Measurements from ENCODE around the gene SPATA13. TPM values are rescaled to one million over a fixed set of nuclear protein-coding genes. Genes with fewer than 3 reads are reported as not detected.
"Not testable (repeated sequence)": the region's sequence is repeated elsewhere in the genome, so short reads cannot be mapped to it uniquely, and the experiment has no call there.

The SPATA13 gene
- total RNA-seq, 1 experiment from 2014 or later, result 4.4 TPM

- no peak for DNase-seq (ENCODE audit: extremely low read depth, low read depth)
Measured at GRCh38 chr13:24192057-24192810, 31.7 kb downstream of the SPATA13 start.

GRCh38 chr13:24192811-24193162, 32.3 kb downstream of the SPATA13 start:
- DNase-seq (ENCODE audit: extremely low read depth, low read depth), result no peak

GRCh38 chr13:24194447-24194846, 33.9 kb downstream of the SPATA13 start:
- no peak for DNase-seq (ENCODE audit: extremely low read depth, low read depth)

- no peak for DNase-seq (ENCODE audit: extremely low read depth, low read depth)
Measured at GRCh38 chr13:24195626-24196025, 35.1 kb downstream of the SPATA13 start.

GRCh38 chr13:24196593-24197197, 36.2 kb downstream of the SPATA13 start:
- no peak for DNase-seq (ENCODE audit: extremely low read depth, low read depth)

GRCh38 chr13:24199016-24199415, 38.5 kb downstream of the SPATA13 start:
- DNase-seq (ENCODE audit: extremely low read depth, low read depth), result no peak

GRCh38 chr13:24202215-24202614, 41.7 kb downstream of the SPATA13 start:
- DNase-seq (ENCODE audit: extremely low read depth, low read depth), result no peak

- no peak for DNase-seq (ENCODE audit: extremely low read depth, low read depth)
Measured at GRCh38 chr13:24203273-24203672, 42.8 kb downstream of the SPATA13 start.

GRCh38 chr13:24203811-24204210, 43.3 kb downstream of the SPATA13 start:
- no peak for DNase-seq (ENCODE audit: extremely low read depth, low read depth)

- DNase-seq (ENCODE audit: extremely low read depth, low read depth), result not testable (repeated sequence)
Measured at GRCh38 chr13:24205076-24205475, 44.6 kb downstream of the SPATA13 start.

- peak; percentile 6 for DNase-seq (ENCODE audit: extremely low read depth, low read depth)
Measured at GRCh38 chr13:24207841-24208667, 47.5 kb downstream of the SPATA13 start.

- no peak for DNase-seq (ENCODE audit: extremely low read depth, low read depth)
Measured at GRCh38 chr13:24209138-24209537, 48.6 kb downstream of the SPATA13 start.

- no peak for DNase-seq (ENCODE audit: extremely low read depth, low read depth)
Measured at GRCh38 chr13:24212254-24212653, 51.7 kb downstream of the SPATA13 start.

GRCh38 chr13:24212674-24213073, 52.2 kb downstream of the SPATA13 start:
- no peak for DNase-seq (ENCODE audit: extremely low read depth, low read depth)

- DNase-seq (ENCODE audit: extremely low read depth, low read depth), result no peak
Measured at GRCh38 chr13:24213932-24214331, 53.4 kb downstream of the SPATA13 start.

- no peak for DNase-seq (ENCODE audit: extremely low read depth, low read depth)
Measured at GRCh38 chr13:24214528-24214927, 54.0 kb downstream of the SPATA13 start.

GRCh38 chr13:24215126-24215525, 54.6 kb downstream of the SPATA13 start:
- no peak for DNase-seq (ENCODE audit: extremely low read depth, low read depth)

- no peak for DNase-seq (ENCODE audit: extremely low read depth, low read depth)
Measured at GRCh38 chr13:24215732-24216131, 55.2 kb downstream of the SPATA13 start.

- DNase-seq (ENCODE audit: extremely low read depth, low read depth), result no peak
Measured at GRCh38 chr13:24216176-24216575, 55.7 kb downstream of the SPATA13 start.

- not testable (repeated sequence) for DNase-seq (ENCODE audit: extremely low read depth, low read depth)
Measured at GRCh38 chr13:24216779-24217178, 56.3 kb downstream of the SPATA13 start.

GRCh38 chr13:24217601-24218281, 57.2 kb downstream of the SPATA13 start:
- no peak for DNase-seq (ENCODE audit: extremely low read depth, low read depth)
